HEK293 (cell line): Measurements from ENCODE around the gene IRS2.

Experiments
- CTCF ChIA-PET: fragments of 350-600 bp; formaldehyde crosslinking; extraction: SDS; loops from one replicate; lab custom pipeline; 2021; ENCODE audit warnings: antibody characterized with exemption; lab: Yijun Ruan, JAX
- POLR2A ChIA-PET: fragments of 300-600 bp; formaldehyde crosslinking; extraction: SDS; loops from one replicate; lab custom pipeline; 2020; ENCODE audit warnings: antibody characterized with exemption, inconsistent platforms; lab: Yijun Ruan, JAX
- H3K27ac ChIP-seq: fragments of 200-500 bp; sonication (Bioruptor generic); 2 replicates; pipeline ENCODE4 v1.5.1; 2014; ENCODE audit warnings: low read depth, low read length, control low read depth, inconsistent platforms; ENCODE audit errors: extremely low read depth
- H3K36me3 ChIP-seq, 2 experiments: fragments of 200-500 bp in 1 of 2; sonication (Bioruptor generic) in 1 of 2; 1 replicate in 1 of 2; 2 replicates in 1 of 2; pipeline ENCODE4 v1.5.1; 2014 to 2017; ENCODE audit warnings: inconsistent platforms in 2 of 2, low read length in 2 of 2; ENCODE audit not compliant: control insufficient read depth in 2 of 2, insufficient read depth in 1 of 2
- H3K4me1 ChIP-seq: fragments of 200-500 bp; sonication (Bioruptor generic); 2 replicates; pipeline ENCODE4 v1.5.1; 2014; ENCODE audit warnings: mild to moderate bottlenecking, low read length, inconsistent platforms; ENCODE audit not compliant: control insufficient read depth, insufficient read depth
- H3K4me3 ChIP-seq: 2 replicates; pipeline ENCODE4 v1.5.1; 2011; ENCODE audit warnings: low read depth, mild to moderate bottlenecking, control low read depth, low read length, moderate library complexity
- H3K9me3 ChIP-seq: fragments of 200-500 bp; sonication (Bioruptor generic); 2 replicates; pipeline ENCODE4 v1.5.1; 2014; ENCODE audit warnings: low read depth, low read length, inconsistent platforms; ENCODE audit not compliant: control insufficient read depth, insufficient read depth
- FEZF1 ChIP-seq: fragments of 450-650 bp; formaldehyde crosslinking; IDR thresholded peaks from 2 replicates; pipeline ENCODE4 v1.5.1; 2016; ENCODE audit warnings: missing biosample characterization, missing genetic modification characterization
- ZFHX2 ChIP-seq: fragments of 450-650 bp; formaldehyde crosslinking; conservative IDR thresholded peaks from 2 replicates; pipeline ENCODE4 v1.5.1; 2016; ENCODE audit warnings: missing biosample characterization, missing genetic modification characterization
- ZFP37 ChIP-seq: fragments of 450-650 bp; formaldehyde crosslinking; IDR thresholded peaks from 2 replicates; pipeline ENCODE4 v1.5.1; 2016; ENCODE audit warnings: missing biosample characterization, missing genetic modification characterization
- ZNF416 ChIP-seq: fragments of 450-650 bp; formaldehyde crosslinking; IDR thresholded peaks from 2 replicates; pipeline ENCODE4 v1.5.1; 2016; ENCODE audit warnings: missing biosample characterization, missing genetic modification characterization
- ZNF510 ChIP-seq: fragments of 450-650 bp; formaldehyde crosslinking; IDR thresholded peaks from 2 replicates; pipeline ENCODE4 v1.5.1; 2018; ENCODE audit warnings: mild to moderate bottlenecking, missing genetic modification characterization, missing biosample characterization; ENCODE audit not compliant: insufficient replicate concordance
- ZNF600 ChIP-seq: fragments of 450-650 bp; formaldehyde crosslinking; IDR thresholded peaks from 2 replicates; pipeline ENCODE4 v1.5.1; 2016; ENCODE audit warnings: missing biosample characterization, missing genetic modification characterization
- ZNF837 ChIP-seq: fragments of 450-650 bp; formaldehyde crosslinking; IDR thresholded peaks from 2 replicates; pipeline ENCODE4 v1.5.1; 2016; ENCODE audit warnings: missing biosample characterization, missing genetic modification characterization
- TF ChIP-seq, protein P1 (sequence below): fragments of 450-650 bp; formaldehyde crosslinking; IDR thresholded peaks from 2 replicates; pipeline ENCODE4 v1.5.1; 2016; ENCODE audit warnings: missing biosample characterization, missing genetic modification characterization
- TF ChIP-seq, protein P2 (sequence below): fragments of 450-650 bp; formaldehyde crosslinking; IDR thresholded peaks from 2 replicates; pipeline ENCODE4 v1.5.1; 2016; ENCODE audit warnings: missing biosample characterization, missing genetic modification characterization
- TF ChIP-seq, protein P3 (sequence below): fragments of 450-650 bp; formaldehyde crosslinking; IDR thresholded peaks from 2 replicates; pipeline ENCODE4 v1.5.1; 2016; ENCODE audit warnings: missing biosample characterization, missing genetic modification characterization
- TF ChIP-seq, protein P4 (sequence below): fragments of 450-650 bp; formaldehyde crosslinking; IDR thresholded peaks from 2 replicates; pipeline ENCODE4 v1.5.1; 2016; ENCODE audit warnings: missing biosample characterization, missing genetic modification characterization

IRS2 gene

DNA sequence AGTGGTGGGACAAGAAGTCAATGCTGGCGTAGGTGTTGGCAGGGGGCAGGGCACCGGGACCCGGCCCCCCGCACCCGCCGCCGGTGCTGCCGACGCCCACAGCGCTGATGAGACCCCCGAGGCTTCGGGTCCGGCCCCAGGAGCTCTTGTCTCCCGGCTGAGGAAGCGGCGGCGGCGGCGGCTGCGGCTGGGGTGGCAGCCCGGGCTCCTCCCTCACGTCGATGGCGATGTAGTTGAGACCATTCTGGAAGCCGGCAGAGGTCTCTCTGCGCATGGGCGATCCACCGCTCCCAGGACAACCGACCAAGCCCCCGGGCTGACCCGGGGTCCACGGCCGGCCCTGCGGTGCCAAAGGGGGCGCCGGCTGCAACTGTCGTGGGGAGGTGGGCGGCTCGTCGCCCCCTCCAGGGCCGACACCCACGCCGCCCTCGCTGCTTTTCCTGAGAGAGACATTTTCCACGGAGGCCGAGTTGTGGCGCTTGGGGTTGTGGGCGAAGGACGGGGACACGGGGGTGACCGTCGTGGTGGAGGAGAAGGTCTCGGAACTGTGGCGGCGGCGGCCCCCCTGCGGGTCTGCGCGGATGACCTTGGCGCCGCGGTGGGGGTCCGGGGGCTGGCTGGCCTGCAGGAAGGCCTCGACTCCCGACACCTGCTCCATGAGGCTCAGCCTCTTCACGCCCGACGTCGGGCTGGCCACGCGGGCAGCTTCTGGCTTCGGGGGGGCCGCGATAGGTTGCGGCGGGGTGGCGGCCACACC lies 4.1 kb downstream of the IRS2 start:
- H3K9me3 ChIP-seq: no peaks in the 10 kb centered on the region
- ChIA-PET CTCF (no interaction called here), POLR2A (no interaction called here)
- peaks cover 0 to 51% of the 10 kb centered on the region in 2 experiments; a peak in 1 of 3 replicates for H3K36me3 ChIP-seq
- peak overlapping the region; percentile 66 for H3K4me3 ChIP-seq
- peak; percentile 52 for TF ChIP-seq ZFHX2 (tag by site-specific recombination)
- no peak for TF ChIP-seq ZNF837
- no peak for TF ChIP-seq ZFP37 (tag by site-specific recombination)
- TF ChIP-seq, protein P1, sequence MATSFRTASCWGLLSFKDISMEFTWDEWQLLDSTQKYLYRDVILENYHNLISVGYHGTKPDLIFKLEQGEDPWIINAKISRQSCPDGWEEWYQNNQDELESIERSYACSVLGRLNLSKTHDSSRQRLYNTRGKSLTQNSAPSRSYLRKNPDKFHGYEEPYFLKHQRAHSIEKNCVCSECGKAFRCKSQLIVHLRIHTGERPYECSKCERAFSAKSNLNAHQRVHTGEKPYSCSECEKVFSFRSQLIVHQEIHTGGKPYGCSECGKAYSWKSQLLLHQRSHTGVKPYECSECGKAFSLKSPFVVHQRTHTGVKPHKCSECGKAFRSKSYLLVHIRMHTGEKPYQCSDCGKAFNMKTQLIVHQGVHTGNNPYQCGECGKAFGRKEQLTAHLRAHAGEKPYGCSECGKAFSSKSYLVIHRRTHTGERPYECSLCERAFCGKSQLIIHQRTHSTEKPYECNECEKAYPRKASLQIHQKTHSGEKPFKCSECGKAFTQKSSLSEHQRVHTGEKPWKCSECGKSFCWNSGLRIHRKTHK (tag by site-specific recombination): no peak
- TF ChIP-seq, protein P2, sequence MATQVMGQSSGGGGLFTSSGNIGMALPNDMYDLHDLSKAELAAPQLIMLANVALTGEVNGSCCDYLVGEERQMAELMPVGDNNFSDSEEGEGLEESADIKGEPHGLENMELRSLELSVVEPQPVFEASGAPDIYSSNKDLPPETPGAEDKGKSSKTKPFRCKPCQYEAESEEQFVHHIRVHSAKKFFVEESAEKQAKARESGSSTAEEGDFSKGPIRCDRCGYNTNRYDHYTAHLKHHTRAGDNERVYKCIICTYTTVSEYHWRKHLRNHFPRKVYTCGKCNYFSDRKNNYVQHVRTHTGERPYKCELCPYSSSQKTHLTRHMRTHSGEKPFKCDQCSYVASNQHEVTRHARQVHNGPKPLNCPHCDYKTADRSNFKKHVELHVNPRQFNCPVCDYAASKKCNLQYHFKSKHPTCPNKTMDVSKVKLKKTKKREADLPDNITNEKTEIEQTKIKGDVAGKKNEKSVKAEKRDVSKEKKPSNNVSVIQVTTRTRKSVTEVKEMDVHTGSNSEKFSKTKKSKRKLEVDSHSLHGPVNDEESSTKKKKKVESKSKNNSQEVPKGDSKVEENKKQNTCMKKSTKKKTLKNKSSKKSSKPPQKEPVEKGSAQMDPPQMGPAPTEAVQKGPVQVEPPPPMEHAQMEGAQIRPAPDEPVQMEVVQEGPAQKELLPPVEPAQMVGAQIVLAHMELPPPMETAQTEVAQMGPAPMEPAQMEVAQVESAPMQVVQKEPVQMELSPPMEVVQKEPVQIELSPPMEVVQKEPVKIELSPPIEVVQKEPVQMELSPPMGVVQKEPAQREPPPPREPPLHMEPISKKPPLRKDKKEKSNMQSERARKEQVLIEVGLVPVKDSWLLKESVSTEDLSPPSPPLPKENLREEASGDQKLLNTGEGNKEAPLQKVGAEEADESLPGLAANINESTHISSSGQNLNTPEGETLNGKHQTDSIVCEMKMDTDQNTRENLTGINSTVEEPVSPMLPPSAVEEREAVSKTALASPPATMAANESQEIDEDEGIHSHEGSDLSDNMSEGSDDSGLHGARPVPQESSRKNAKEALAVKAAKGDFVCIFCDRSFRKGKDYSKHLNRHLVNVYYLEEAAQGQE (tag by site-specific recombination): no peak
- TF ChIP-seq, protein P3, sequence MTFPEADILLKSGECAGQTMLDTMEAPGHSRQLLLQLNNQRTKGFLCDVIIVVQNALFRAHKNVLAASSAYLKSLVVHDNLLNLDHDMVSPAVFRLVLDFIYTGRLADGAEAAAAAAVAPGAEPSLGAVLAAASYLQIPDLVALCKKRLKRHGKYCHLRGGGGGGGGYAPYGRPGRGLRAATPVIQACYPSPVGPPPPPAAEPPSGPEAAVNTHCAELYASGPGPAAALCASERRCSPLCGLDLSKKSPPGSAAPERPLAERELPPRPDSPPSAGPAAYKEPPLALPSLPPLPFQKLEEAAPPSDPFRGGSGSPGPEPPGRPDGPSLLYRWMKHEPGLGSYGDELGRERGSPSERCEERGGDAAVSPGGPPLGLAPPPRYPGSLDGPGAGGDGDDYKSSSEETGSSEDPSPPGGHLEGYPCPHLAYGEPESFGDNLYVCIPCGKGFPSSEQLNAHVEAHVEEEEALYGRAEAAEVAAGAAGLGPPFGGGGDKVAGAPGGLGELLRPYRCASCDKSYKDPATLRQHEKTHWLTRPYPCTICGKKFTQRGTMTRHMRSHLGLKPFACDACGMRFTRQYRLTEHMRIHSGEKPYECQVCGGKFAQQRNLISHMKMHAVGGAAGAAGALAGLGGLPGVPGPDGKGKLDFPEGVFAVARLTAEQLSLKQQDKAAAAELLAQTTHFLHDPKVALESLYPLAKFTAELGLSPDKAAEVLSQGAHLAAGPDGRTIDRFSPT: no peak
- H3K4me1 ChIP-seq: peaks cover 21% of the 10 kb centered on the region
- no peak overlapping the region for H3K27ac ChIP-seq

GRCh38 chr13:109781384-109782065 lies 4.9 kb downstream of the IRS2 start:
- Histone ChIP-seq H3K4me3 (peak overlapping the region; percentile 66), H3K9me3 (no peaks in the 10 kb centered on the region), H3K27ac (peak overlapping the region; percentile 37; the same call in 1 of the 2 replicates), H3K36me3 (peaks cover 0 to 51% of the 10 kb centered on the region in 2 experiments; a peak in 1 of 3 replicates), H3K4me1 (peaks cover 26% of the 10 kb centered on the region)
- POLR2A ChIA-PET: no interaction called here
- TF ChIP-seq ZNF510 (tag by site-specific recombination) (no peak), FEZF1 (tag by site-specific recombination) (0 out of 2 replicates have a peak, but pooled peaks have one; percentile 26), ZNF416 (tag by site-specific recombination) (no peak), ZNF600 (tag by site-specific recombination) (peak; percentile 40; the same call in 1 of the 2 replicates)
- TF ChIP-seq, protein P4, sequence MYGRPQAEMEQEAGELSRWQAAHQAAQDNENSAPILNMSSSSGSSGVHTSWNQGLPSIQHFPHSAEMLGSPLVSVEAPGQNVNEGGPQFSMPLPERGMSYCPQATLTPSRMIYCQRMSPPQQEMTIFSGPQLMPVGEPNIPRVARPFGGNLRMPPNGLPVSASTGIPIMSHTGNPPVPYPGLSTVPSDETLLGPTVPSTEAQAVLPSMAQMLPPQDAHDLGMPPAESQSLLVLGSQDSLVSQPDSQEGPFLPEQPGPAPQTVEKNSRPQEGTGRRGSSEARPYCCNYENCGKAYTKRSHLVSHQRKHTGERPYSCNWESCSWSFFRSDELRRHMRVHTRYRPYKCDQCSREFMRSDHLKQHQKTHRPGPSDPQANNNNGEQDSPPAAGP (tag by site-specific recombination): 0 out of 2 replicates have a peak, but pooled peaks have one; percentile 12
- CTCF ChIA-PET: interaction anchor here (0.7 kb wide), 1 partner anchor 23 kb away, joined by 4 read pairs; no protein-coding TSS in a partner anchor
